Posterior vena cava (tissue), 2 donors: ENCODE data around the gene TMPRSS12. TPM values are rescaled to one million over a fixed set of nuclear protein-coding genes. Genes with fewer than 3 reads are reported as not detected.
"Not testable (repeated sequence)": the region's sequence is repeated elsewhere in the genome, so short reads cannot be mapped to it uniquely, and the experiment has no call there.

Source experiments
- DNase-seq: peaks from one replicate; pipeline ENCODE4 v3.0.0-alpha.2; 2020; ENCODE audit warnings: low spot score
- intact Hi-C, 2 donors: fragments of 100-400 bp; cut with DNase I; formaldehyde crosslinking; loops; one replicate each; pipeline versions ENCODE4 v1.14.1 to v1.14.2; 2022 to 2023
- long read RNA-seq, 2 donors: library from polyadenylated mRNA; unstranded; transcript quantifications; one replicate each; pipeline ENCODE4 v2.0.0, GENCODE V29; 2020 to 2021
- total RNA-seq, 2 donors: library from RNA; stranded (reverse); fragmentation: NEBNext Ultra II Directional; extraction: Animal tissue kit (Norgen Biotek cat#: 25700); gene quantifications; one replicate each; pipeline ENCODE4 v1.2.1, GENCODE V29; 2021
- donor health status: DM: yes; HTN: yes; CAD: no.
- donor health status: DM: yes; HTN: yes; CAD: no.

The TMPRSS12 gene, protein sequence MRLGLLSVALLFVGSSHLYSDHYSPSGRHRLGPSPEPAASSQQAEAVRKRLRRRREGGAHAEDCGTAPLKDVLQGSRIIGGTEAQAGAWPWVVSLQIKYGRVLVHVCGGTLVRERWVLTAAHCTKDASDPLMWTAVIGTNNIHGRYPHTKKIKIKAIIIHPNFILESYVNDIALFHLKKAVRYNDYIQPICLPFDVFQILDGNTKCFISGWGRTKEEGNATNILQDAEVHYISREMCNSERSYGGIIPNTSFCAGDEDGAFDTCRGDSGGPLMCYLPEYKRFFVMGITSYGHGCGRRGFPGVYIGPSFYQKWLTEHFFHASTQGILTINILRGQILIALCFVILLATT
- total RNA-seq: not detected
- long read RNA-seq, donor 1: 0 reads
- long read RNA-seq, donor 2: 0 reads

DNA sequence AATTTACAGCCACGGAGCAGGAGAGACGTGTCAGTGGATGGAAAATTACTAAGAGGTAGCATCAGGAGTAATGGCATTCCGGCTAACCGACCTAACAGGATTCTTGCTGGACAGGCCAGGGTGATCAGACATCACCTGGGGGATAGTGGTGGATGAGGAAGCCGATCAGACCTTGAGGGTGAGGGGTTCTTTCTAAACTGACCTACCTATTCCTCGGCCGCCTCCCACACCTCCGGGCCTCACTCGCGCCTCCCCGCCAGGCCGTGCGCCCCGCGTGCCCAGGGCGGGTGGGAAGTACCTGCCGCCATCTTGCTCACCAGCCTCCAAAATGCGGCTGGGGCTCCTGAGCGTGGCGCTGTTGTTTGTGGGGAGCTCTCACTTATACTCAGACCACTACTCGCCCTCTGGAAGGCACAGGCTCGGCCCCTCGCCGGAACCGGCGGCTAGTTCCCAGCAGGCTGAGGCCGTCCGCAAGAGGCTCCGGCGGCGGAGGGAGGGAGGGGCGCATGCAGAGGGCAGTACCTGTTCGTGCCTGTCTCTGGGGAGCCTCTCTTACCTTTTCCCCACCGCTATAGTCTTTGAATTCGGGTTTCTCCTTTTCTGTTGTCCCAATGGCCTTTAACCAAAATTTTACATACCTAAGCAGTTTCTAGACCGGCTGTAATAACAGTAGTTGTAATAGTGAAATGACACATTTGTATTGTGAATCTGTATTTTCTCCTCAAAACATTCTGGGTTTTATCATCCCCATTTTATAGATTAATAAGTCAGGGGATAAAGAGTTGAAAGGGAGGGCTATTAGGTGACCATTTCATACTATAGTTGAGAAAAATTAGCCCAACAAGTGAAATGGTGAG lies at the start of gene TMPRSS12:
TSS of gene TMPRSS12 (plus strand) at position 290 of the 857 bp plus-strand sequence. CDS start at position 329, 39 bp downstream.
- DNase-seq: peak; percentile 83

DNA sequence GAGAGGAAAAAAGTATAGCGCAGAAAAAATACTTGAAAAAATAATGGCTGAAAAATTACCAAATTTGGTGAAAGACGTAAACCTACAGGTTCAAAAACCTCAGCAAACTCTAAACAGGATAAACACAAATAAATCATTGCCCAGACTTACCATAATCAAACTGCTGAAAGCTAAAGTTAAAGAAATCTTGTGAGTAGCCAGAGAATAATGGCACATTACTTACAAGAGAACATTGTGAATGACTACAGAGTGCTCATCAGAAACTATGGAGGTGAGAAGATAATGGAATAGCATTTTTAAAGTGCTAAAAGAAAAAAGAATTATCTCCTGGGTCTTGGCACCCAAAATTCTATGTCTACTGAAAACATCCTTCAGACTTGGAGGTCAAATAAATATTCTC lies 42.8 kb upstream of the TMPRSS12 start:
- intact Hi-C loops: no loop called here

More for the DNA sequence above, at the start of gene TMPRSS12:
- intact Hi-C loops: no loop called here

DNA sequence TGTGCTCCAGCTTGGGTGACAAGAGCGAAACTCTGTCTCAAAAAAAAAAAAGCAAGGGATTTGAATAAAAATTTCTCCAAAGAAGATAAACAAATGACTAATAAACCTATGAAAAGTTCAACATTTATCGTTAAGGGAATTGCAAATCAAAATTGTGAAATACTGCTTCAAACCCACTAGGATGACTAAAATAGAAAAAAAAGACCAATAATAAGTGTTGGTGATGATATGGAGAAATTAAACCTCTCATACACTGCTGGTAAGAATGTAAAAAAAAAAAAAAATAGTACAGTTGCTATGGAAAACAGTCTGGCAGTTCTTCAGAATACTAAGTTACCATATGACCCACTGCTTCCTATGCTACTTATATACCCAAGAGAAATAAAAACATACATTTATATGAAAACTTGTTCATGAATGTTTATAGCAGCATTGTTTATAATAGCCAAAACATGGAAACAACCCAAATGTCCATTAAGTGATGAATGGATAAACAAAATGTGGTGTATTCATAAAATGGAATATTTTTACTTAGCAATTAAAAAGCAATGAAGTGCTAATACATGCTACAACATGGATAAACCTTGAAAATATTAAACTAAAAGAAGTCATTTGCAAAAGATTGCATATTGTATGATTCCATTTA lies 39.4 kb upstream of the TMPRSS12 start:
- DNase-seq: no peak
- intact Hi-C loops: no loop called here

More for the DNA sequence above, 42.8 kb upstream of the TMPRSS12 start:
- DNase-seq: no peak

DNA sequence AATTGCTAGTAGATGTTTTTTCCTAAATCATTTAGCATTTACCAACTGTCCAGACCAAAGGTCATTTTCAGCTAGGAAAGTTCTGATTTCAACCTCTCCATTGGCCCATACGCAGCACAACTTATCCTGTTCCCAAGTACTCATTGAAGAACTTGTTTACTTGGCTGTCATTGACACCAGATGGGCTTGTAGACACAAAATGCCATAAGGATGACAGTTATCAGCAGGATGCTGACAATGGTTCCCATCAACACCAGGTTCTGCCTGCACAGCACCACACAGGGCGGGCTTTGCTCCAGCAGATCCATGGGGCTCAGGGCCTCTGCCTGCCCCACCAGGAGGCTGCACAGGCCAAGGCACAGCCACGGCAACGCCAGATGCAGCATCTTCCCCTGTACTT lies 36.5 kb upstream of the TMPRSS12 start:
- intact Hi-C loops: no loop called here
- no peak for DNase-seq

DNA sequence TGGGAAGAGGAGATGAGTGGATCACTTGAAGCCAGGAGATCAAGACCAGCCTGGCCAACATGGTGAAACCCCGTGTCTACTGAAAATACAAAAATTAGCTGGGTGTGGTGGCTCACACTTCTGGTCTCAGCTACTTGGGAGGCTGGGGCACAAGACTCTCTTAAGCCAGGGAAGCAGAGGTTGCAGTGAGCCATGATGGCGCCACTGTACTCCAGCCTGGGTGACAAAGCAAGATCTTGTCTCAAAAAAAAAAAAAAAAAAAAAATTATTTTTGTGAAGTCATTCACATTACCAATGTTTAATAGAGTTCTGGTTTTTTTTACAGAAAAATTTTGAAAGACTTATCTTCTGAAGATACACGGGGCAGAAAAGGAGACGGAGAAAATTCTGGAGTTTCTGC lies 33.6 kb upstream of the TMPRSS12 start:
- DNase-seq, intact Hi-C loops: not testable (repeated sequence)

DNA sequence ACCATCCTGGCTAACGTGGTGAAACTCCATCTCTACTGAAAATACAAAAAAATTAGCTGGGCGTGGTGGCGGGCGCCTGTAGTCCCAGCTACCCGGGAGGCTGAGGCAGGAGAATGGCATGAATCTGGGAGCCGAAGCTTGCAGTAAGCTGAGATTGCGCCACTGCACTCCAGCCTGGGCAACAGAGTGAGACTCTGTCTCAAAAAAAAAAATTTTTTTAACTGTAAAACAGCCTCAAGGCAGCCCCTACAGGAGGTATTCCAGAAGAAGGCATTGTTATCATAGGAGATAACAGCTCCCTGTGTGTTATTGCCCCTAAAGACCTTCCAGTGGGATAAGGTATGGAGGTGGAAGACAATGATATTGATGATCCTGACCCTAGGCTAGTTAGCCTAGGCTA lies 27.8 kb upstream of the TMPRSS12 start:
- DNase-seq, intact Hi-C loops: not testable (repeated sequence)

DNA sequence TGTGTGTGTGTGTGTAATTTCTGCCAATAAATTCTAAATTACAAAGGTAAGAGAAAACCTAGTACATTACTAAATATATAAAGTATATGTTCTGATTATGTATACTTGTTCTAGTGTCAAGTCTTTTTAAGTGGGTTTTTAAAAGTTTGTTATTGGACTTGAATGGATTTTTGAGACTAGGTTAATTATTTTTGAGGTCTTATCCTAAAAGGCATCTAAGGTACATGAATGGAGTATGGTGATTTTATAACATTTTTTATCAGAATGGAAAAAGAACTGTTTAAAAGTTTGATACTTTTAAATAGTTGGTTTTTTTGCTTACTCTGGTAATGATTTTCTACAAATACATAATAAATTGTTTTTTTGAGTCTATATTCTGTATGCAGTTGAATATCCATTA lies 22.5 kb upstream of the TMPRSS12 start:
- no peak for DNase-seq
- intact Hi-C loops: no loop called here

DNA sequence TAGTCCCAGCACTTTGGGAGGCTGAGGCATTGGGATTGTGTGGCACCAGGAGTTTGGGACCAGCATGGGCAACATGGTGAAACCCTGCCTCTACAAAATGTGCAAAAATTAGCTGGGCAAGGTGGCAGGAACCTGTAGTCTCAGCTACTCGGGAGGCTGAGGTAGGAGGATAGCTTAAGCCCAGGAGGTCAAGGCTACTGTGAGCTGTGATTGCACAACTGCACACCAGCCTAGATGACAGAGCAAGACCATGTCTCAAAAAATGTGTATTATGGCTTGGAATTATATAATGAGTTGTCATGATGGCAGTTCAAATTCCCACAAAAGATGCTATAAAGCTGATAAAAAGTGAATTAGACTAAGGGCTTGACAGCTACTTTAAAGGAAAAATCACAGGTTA lies 20.6 kb upstream of the TMPRSS12 start:
- intact Hi-C loops: no loop called here
- DNase-seq: no peak

DNA sequence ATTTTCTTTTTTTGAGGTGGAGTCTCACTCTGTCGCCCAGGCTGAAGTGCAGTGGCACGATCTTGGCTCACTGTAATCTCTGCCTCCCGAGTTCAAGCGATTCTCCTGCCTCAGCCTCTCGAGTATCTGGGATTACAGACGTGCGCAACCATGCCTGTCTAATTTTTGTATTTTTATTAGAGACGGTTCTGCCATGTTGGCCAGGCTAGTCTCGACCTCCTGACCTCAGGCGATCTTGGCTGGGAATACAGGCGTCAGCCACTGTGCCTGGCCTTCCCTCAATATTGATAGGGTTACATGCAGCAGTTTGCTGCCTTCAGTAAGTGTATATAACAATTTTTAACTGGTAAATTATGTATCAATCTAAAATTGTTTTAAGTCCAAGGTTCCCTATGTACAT lies 19.0 kb upstream of the TMPRSS12 start:
- intact Hi-C loops, DNase-seq: not testable (repeated sequence)

DNA sequence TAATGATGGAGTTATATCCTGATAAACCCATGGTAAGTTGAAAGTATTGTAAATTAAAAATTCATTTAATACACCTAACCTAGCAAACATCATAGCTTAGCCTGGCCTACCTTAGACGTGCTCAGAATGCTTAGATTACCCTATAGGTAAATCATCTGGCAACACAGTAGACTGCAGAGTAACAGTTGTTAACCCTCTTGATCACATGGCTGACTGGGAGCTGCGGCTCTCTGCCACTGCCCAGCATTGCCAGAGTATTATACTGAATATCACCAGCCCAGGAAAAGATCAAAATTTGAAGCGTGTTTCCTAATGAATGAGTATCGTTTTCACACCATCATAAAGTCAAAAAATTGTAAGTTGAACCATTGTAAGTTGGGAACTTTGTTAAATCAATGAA lies 17.8 kb upstream of the TMPRSS12 start:
- intact Hi-C loops: loop anchor here in 1 of 2 donors (5.0 kb wide), 1 partner anchor 162 kb away; no protein-coding TSS in a partner anchor
- DNase-seq: no peak

DNA sequence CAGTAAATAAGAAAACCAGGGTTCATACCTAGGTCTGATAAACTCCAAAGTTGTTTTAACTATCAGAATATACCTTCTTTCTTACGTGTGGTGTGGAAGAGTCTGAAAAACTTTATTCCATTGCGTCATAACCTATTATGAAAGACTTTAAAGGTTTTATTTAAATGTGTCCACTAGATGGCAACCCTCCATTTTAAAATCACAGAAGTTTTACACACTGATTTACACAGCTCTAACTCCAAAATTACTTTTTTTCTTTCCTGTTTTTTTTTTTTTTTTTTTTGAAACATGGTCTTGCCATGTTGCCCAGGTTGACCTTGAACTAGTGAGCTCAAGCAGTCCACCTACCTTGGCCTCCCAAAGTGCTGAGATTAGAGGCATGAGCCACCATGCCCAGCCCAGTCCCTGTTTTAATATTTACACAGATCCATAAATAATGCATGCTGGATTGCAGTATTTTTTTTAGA lies 17.3 kb upstream of the TMPRSS12 start:
- intact Hi-C loops: loop anchor here in 1 of 2 donors (5.0 kb wide), 1 partner anchor 162 kb away; no protein-coding TSS in a partner anchor
- DNase-seq: no peak

DNA sequence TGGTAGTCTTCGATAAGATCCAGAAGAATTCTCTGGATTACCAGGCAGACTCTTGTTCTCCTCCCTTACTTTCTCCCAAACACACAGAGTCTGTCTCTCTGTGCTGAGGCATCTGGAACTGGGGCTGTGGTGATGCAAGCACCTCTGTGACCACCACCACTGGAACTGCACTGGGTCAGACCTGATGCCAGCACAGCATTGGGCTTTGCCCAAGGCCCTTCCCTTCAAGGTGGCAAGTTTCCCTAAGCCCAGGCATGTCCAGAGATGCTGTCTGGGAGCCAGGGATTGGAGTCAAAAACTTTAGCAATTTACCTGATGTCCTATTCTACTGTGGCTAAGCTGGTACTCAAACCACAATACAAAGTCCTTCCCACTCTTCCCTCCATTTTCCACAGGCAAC lies 14.6 kb upstream of the TMPRSS12 start:
- no peak for DNase-seq
- intact Hi-C loops: loop anchor here in 1 of 2 donors (5.0 kb wide), 1 partner anchor 159 kb away; no protein-coding TSS in a partner anchor

DNA sequence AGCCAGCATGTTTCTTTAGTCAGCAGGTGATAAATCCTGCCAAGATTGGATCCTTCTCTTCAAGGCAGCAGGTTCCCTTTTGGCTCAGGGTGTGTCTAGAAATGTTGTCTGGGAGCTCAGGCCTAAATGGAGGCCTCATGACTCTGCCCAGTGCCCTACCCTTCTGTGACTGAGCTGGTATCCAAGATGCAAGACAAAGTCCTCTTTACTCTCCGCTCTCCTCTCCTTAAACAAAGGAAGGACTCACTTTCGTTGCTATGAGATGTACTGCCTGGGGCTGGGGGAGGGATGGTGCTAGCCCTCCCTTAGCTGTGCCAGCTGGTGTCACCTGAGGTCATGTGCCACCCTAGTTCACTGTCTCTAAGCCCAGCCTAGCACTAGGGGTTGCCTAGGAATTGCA lies 13.8 kb upstream of the TMPRSS12 start:
- no peak for DNase-seq
- intact Hi-C loops: loop anchor here in 1 of 2 donors (5.0 kb wide), 1 partner anchor 158 kb away; no protein-coding TSS in a partner anchor

DNA sequence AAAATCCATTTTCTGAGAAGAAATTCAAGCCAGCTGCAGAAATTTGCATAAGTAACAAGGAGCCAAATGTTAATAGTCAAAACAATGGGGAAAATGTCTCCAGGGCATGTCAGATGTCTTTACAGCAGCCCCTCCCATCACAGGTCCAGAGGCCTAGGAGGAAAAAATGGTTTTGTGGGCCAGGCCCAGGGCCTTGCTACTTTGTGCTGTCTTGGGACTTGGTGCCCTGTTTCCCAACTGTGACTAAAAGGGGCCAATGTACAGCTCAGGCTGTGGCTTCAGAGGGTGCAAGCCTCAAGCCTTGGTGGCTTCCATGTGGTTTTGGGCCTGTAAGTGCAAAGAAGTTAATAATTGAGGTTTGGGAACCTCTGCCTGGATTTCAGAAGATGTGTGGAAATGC lies 8.9 kb upstream of the TMPRSS12 start:
- DNase-seq: not testable (repeated sequence)
- intact Hi-C loops: loop anchor here in 1 of 2 donors (10.0 kb wide), 1 partner anchor 151 kb away; no protein-coding TSS in a partner anchor

DNA sequence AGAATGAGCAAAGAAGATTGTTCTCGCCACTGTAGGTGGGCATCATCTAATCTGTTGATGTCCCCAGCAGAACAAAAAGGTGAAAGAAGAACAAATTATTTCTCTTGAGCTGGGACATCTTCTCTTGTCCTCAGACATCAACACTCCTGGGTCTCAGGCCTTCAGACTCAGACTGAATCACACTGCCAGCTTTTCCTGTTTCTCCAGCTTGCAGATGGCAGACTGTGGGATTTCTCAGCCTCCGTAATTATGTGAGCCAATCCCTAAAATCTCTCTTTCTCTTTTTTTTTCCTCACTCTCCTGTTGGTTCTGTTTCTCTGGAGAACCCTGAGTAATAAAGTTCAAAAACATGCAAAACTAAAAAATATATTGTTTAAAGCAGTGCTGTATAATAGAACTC lies 3.7 kb upstream of the TMPRSS12 start:
- DNase-seq: no peak
- intact Hi-C loops: loop anchor here in 1 of 2 donors (10.0 kb wide), 1 partner anchor 146 kb away; no protein-coding TSS in a partner anchor

DNA sequence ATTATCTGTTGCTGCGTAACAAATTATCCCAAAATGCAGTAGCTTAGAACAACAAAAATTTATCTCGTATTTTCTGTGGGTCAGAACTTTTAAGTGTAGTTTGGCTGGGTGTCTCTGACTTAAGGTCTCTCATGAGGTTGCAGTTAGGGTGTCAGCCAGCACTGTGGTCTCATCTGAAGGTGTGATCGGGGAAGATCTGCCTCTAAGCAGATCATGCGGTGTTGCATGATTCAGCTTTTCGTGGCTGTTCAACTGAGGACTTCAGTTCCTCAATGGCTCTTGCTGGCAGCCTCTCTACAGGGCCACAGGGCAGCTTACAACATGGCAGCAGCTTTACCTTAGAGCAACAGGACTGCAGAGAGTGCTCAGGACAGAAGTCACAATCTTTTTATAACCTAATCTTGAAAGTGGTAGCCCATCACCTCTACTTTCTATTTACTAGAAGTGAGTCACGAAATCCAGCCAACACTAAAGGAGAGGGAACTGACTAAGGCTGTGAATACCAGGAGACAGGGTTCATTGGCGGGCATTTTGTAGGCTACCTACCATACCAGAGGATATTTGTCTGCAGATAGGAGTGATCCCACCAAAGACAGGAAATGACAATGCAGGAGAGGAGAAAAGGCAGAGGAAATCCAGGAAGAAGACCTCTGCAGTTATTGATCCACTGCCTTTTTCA lies 1.8 kb upstream of the TMPRSS12 start:
- intact Hi-C loops: no loop called here
- DNase-seq: no peak

DNA sequence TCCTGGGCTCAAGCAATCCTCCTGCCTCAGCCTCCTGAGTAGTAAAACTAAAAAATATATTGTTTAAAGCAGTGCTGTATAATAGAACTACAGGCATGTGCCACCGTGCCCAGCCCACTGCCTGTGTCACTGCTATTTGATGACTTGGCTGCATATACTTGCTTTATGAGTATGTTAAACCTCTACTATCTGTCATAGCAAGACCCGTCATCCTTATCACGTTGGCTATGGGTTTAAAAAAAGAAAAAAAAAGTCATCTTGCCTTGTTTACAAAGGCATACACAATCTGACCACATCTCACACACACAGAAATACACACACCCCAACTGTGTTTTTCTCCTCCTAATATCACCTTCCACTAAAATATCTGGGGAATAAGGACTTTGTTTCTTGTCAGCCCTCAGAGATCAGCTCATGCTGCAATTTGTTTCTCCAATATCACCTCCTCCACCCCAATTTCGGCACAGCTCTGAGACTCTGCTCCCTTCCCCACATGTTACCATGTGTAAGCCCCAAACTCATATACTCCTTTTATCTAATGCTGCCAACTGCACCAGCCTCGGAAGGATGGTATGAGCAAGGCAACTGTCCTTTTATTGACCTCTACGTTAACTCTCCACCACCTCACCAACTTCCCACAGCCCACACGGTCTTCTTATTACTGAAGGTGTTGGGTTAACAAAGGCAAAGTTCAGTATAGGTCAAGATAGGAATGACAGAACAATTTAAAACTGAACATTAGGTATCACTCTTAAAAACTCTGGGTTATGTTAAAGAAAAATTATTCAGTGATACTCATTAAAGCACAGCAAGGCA lies 802 bp upstream of the TMPRSS12 start:
- DNase-seq: no peak
- intact Hi-C loops: no loop called here
